AG09319 (cell line): Measurements from ENCODE around the gene CAMTA1.

Experiments used
- DNase-seq: peaks from one replicate; pipeline ENCODE4 v3.0.0-alpha.2; 2010; ENCODE audit warnings: low read depth; ENCODE audit errors: extremely low read depth
- TF ChIP-seq, protein P1 (sequence below): IDR thresholded peaks from 2 replicates; pipeline ENCODE4 v1.5.1; 2011; ENCODE audit warnings: low read depth, mild to moderate bottlenecking, inconsistent platforms, low read length, moderate library complexity

Gene CAMTA1

GRCh38 chr1:7178336-7178735, 393.1 kb downstream of the CAMTA1 start:
- no peak for DNase-seq
- TF ChIP-seq, protein P1, sequence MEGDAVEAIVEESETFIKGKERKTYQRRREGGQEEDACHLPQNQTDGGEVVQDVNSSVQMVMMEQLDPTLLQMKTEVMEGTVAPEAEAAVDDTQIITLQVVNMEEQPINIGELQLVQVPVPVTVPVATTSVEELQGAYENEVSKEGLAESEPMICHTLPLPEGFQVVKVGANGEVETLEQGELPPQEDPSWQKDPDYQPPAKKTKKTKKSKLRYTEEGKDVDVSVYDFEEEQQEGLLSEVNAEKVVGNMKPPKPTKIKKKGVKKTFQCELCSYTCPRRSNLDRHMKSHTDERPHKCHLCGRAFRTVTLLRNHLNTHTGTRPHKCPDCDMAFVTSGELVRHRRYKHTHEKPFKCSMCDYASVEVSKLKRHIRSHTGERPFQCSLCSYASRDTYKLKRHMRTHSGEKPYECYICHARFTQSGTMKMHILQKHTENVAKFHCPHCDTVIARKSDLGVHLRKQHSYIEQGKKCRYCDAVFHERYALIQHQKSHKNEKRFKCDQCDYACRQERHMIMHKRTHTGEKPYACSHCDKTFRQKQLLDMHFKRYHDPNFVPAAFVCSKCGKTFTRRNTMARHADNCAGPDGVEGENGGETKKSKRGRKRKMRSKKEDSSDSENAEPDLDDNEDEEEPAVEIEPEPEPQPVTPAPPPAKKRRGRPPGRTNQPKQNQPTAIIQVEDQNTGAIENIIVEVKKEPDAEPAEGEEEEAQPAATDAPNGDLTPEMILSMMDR: no peak

DNA sequence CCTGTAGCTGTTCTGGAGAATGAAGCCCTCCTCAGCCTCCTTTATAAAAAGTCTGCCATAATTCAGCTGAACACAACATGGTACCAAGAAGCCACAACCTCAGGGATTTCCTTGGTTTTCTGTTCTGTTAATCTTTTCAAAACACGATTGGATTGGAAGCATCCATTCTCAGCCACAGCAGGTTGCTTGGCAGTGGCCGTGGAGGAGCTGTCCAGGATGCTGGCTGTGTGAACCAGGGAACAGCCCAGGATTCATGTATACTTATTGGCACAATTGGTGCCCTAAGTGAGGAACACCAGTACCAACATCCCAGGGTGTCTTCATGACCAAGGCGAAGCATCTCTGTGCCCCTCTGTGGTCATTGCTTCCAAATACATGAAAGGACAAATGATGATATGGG, 393.5 kb downstream of the CAMTA1 start:
- TF ChIP-seq, protein P1: no peak
- DNase-seq: no peak

- DNase-seq: no peak
- TF ChIP-seq, protein P1: no peak
These were observed 400.5 kb downstream of the CAMTA1 start for GRCh38 chr1:7185721-7186120.

- DNase-seq: no peak
- TF ChIP-seq, protein P1: no peak
These were observed 401.3 kb downstream of the CAMTA1 start for GRCh38 chr1:7186382-7187111.

DNA sequence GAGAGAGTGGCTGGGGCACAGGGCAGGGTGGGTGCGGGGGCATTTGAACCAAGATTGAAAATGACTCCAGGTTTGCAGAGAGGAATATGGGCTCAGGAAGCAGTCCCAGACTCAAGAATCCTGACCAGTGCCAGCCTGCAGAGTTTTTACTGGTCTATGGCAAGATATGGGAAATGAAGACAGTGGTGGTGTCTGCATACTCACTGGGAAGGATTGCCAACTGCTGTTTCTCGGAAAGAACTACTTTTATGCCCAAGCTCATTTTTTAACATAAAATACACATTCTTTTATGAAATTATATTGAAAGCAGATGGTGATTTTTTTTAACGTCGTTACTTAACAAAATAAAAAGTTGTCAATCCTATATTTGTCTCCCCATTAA, 401.8 kb downstream of the CAMTA1 start:
- DNase-seq: no peak
- TF ChIP-seq, protein P1: no peak

- TF ChIP-seq, protein P1: no peak
- DNase-seq: no peak
These were observed 405.0 kb downstream of the CAMTA1 start for GRCh38 chr1:7190261-7190660.

GRCh38 chr1:7192453-7192852, 407.2 kb downstream of the CAMTA1 start:
- TF ChIP-seq, protein P1: no peak
- no peak for DNase-seq
